OCI-LY3 (cell line): ENCODE results near the gene EMC9.
A peak's percentile ranks its signal among the peaks of the same experiment; 100 is the strongest.

Experiments used
- H2AFZ ChIP-seq: fragments of 200-600, 300-600 bp; shearing (Covaris generic); 2 replicates; pipeline ENCODE4 v1.6.0; 2014; ENCODE audit warnings: antibody characterized with exemption, low read depth, low read length
- H3K27ac ChIP-seq: fragments of 200-600, 300-600 bp; sonication (generic); 2 replicates; pipeline ENCODE4 v1.5.1; 2014; ENCODE audit warnings: mild to moderate bottlenecking, low read length, moderate library complexity, mixed read lengths
- H3K27me3 ChIP-seq: fragments of 200-600, 300-600 bp; sonication (generic); 2 replicates; pipeline ENCODE4 v1.6.1; 2014; ENCODE audit warnings: low read depth, low read length, mixed read lengths
- H3K36me3 ChIP-seq: fragments of 200-600, 300-600 bp; sonication (generic); replicated peaks from 2 replicates; pipeline ENCODE3; 2014; ENCODE audit warnings: low read depth, low read length, mixed read lengths
- H3K4me1 ChIP-seq: fragments of 300-600, 200-600 bp; sonication (generic); 2 replicates; pipeline ENCODE4 v1.6.1; 2014; ENCODE audit warnings: low read length, mixed read lengths
- H3K4me2 ChIP-seq: fragments of 200-600, 300-600 bp; sonication (generic); 2 replicates; pipeline ENCODE4 v1.6.1; 2014; ENCODE audit warnings: low read length, mixed read lengths
- H3K4me3 ChIP-seq: fragments of 300-600, 200-600 bp; sonication (generic); 2 replicates; pipeline ENCODE4 v1.5.1; 2014; ENCODE audit warnings: antibody characterized with exemption, mild to moderate bottlenecking, low read length, moderate library complexity
- H3K79me2 ChIP-seq: fragments of 300-600, 200-600 bp; shearing (Covaris generic); 2 replicates; pipeline ENCODE4 v1.6.1; 2014; ENCODE audit warnings: mild to moderate bottlenecking, low read length, mixed read lengths
- H3K9ac ChIP-seq: fragments of 300-600, 200-600 bp; shearing (Covaris generic); 2 replicates; pipeline ENCODE4 v1.6.0; 2014; ENCODE audit warnings: mild to moderate bottlenecking, low read length, moderate library complexity
- H3K9me3 ChIP-seq: fragments of 200-600, 300-600 bp; shearing (Covaris generic); 2 replicates; pipeline ENCODE4 v1.6.1; 2014; ENCODE audit warnings: low read length, mixed read lengths; ENCODE audit not compliant: insufficient read depth
- H4K20me1 ChIP-seq: fragments of 200-600, 300-600 bp; sonication (generic); 2 replicates; pipeline ENCODE4 v1.6.1; 2016; ENCODE audit warnings: low read length, mixed read lengths; ENCODE audit not compliant: insufficient read depth
- CTCF ChIP-seq: fragments of 200-600, 300-600 bp; sonication (generic); IDR thresholded peaks from 2 replicates; pipeline ENCODE4 v1.5.1; 2014; ENCODE audit warnings: antibody characterized with exemption, low read length, low read depth
- EZH2phosphoT487 ChIP-seq: fragments of 200-600 bp; shearing (Covaris generic); IDR thresholded peaks from 2 replicates; pipeline ENCODE4 v1.6.1; 2018; ENCODE audit warnings: antibody characterized with exemption, mixed run types, low read depth

EMC9 gene

GRCh38 chr14:24095271-24096068 is 45.9 kb downstream of the EMC9 start:
- Histone ChIP-seq H3K9ac (peak overlapping the region; percentile 100), H2AFZ (no peak overlapping the region), H3K27me3 (no peaks in the 10 kb centered on the region), H4K20me1 (no peaks in the 10 kb centered on the region), H3K4me3 (peak overlapping the region; percentile 93), H3K36me3 (peaks cover 32% of the 10 kb centered on the region), H3K79me2 (peaks cover 17% of the 10 kb centered on the region), H3K9me3 (no peaks in the 10 kb centered on the region), H3K4me1 (peaks cover 18% of the 10 kb centered on the region), H3K4me2 (peak overlapping the region; percentile 97), H3K27ac (peak overlapping the region; percentile 79)
- TF ChIP-seq EZH2phosphoT487 (no peak), CTCF (no peak)

GRCh38 chr14:24094841-24095270 is 46.5 kb downstream of the EMC9 start:
- H3K4me3 ChIP-seq = peak overlapping the region; percentile 93

GRCh38 chr14:24093901-24094840 is 47.2 kb downstream of the EMC9 start, which contains the start of gene PCK2:
TSS of gene PCK2 (plus strand) at chr14:24094311. CDS start at chr14:24094406, 95 bp downstream.
- Histone ChIP-seq H4K20me1 (no peaks in the 10 kb centered on the region), H3K27ac (peak within 1 kb of the TSS; percentile 79), H2AFZ (peak within 1 kb of the TSS; percentile 43; the same call in 1 of the 2 replicates), H3K9me3 (no peaks in the 10 kb centered on the region), H3K36me3 (peaks cover 20% of the 10 kb centered on the region), H3K4me1 (peaks cover 22% of the 10 kb centered on the region), H3K27me3 (no peaks in the 10 kb centered on the region), H3K9ac (peak within 1 kb of the TSS; percentile 100), H3K4me2 (peak within 1 kb of the TSS; percentile 97), H3K4me3 (peak within 1 kb of the TSS; percentile 93), H3K79me2 (peaks cover 17% of the 10 kb centered on the region)
- TF ChIP-seq CTCF (no peak), EZH2phosphoT487 (no peak)

More at GRCh38 chr14:24094841-24095270, 46.5 kb downstream of the EMC9 start:
- H3K27me3 ChIP-seq = no peaks in the 10 kb centered on the region
- peaks cover 17% of the 10 kb centered on the region for H3K79me2 ChIP-seq
- peak overlapping the region; percentile 97 for H3K4me2 ChIP-seq
- H3K27ac ChIP-seq = peak overlapping the region; percentile 79
- peak overlapping the region; percentile 100 for H3K9ac ChIP-seq
- no peaks in the 10 kb centered on the region for H3K9me3 ChIP-seq
- peaks cover 22% of the 10 kb centered on the region for H3K4me1 ChIP-seq
- peak overlapping the region; percentile 43; the same call in 1 of the 2 replicates for H2AFZ ChIP-seq
- peaks cover 26% of the 10 kb centered on the region for H3K36me3 ChIP-seq
- H4K20me1 ChIP-seq = no peaks in the 10 kb centered on the region
- TF ChIP-seq EZH2phosphoT487 (no peak), CTCF (no peak)
